RPMI8226 (cell line): ENCODE data around the gene RNF141.

Experiments used
- DNase-seq: peaks from one replicate; pipeline ENCODE4 v3.0.0-alpha.2; 2015

Gene RNF141, protein sequence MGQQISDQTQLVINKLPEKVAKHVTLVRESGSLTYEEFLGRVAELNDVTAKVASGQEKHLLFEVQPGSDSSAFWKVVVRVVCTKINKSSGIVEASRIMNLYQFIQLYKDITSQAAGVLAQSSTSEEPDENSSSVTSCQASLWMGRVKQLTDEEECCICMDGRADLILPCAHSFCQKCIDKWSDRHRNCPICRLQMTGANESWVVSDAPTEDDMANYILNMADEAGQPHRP

GRCh38 chr11:10540915-10541560, at the start of gene RNF141:
RNF141 (minus strand) TSS chr11:10541187; CDS start chr11:10534158, 7,029 bp downstream.
- DNase-seq: peak; percentile 93

DNA sequence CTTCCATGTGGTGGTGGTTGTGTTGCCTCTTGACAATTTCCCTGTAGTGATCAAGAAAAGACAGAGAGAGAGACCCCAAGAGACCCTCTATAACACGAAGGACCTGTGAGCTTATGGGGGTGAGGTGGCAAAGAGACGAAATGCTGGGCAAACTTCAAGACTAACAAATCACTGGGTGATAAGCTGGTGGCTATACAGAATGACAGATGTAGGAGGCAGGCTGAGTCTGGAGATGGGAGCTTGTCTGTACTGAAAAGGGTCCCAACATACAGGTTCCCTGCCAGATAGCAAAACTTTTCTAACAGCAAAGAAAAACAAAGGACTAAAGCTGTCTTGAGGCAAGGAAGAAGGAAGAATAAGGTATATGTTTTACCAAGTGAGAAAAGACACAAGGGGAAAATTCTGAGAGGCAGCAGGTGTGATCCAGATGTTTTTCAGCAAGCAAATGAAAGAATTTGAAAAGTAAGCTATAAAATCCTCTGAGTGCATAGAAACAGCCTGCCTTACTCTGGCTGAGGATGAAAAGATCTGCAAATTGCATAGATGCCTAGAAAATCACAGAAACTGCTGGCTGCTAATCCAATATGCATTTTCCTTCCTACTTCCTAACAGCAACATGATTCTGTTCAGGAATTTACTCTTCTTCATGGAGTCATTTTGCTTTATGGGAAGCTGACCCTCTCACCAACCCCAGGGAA, 49.4 kb upstream of the RNF141 start:
- peak; percentile 41 for DNase-seq

- DNase-seq: no peak
Measured at GRCh38 chr11:10588904-10589303, 47.9 kb upstream of the RNF141 start.

DNA sequence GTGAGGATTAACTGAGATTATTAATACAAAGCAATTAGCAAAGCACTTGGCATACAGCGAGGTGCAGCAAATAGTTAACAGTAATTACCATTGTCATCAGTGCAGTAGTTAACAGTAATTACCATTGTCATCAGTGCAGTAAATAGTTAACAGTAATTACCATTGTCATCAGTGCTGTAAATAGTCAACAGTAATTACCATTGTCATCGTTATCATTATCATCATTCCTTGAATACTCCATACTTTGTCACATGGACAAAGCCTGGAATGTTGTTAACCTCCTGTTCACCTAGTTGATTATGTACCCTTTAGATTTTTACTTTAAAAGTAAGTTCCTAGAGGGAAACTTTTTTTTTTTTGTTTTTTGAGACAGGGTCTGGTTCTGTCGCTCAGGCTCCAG, 47.0 kb upstream of the RNF141 start:
- DNase-seq: no peak

DNA sequence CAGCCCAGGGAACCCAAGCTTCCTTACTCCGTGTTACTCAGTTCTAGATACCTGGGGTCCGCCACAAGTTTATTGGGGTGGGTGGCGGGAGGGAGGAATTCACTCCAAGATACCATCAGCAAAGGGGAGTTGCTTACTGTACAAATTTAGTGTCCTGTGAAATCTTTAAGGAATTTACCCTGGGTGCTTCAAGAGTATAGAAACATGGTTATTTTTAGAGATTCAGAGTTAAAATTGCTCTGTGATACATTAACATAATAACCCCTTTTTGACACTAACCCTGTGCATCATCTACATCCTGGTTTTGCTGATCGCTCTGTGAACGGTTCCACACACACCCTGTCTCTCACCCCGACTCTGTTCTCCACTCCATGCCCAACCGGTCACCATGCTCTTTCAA, 46.4 kb upstream of the RNF141 start:
- no peak for DNase-seq

DNA sequence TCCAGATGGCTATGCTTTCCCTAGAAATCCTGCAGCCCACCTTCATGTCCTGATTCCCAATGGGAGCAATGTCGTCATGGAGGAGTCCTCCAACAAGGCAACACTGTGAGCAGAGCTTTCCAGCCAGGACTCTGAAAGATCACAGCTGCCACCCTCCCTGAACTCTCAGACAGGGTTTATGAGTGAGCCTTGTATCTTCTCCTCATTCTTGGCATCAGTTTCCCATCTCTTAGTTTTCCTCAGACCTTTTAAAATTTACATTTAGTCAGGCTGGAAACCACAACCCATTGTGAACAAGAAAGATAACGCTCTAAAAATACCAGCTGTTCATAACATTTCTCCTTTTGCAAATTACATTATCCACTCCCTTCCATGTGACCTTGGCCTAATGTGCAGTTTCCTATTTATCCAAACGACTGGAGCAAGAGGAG, 43.1 kb upstream of the RNF141 start:
- DNase-seq: no peak

GRCh38 chr11:10581481-10582019, 40.6 kb upstream of the RNF141 start:
- no peak for DNase-seq

DNA sequence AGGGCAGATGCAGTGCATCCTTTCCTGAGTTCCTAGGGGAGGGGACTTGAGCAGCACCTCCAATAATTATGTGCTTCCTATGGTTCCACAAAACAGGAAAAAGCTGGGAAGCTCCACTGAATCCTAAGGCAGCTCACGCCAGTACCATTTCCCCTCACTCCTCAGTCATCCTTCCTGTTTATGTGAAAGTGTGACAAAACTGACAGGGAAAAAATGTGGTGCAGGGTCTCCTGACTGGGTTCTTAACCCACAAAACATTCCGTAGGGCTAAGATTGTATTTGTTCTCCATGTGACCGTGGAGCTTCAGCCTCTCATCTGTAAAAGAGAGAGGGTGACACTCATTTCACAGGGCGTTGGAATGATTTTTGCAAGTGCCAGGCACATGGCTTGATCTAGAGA, 39.6 kb upstream of the RNF141 start:
- DNase-seq: no peak

GRCh38 chr11:10579700-10580099, 38.7 kb upstream of the RNF141 start:
- DNase-seq: no peak

- no peak for DNase-seq
Measured at GRCh38 chr11:10576035-10576398, 35.0 kb upstream of the RNF141 start.

DNA sequence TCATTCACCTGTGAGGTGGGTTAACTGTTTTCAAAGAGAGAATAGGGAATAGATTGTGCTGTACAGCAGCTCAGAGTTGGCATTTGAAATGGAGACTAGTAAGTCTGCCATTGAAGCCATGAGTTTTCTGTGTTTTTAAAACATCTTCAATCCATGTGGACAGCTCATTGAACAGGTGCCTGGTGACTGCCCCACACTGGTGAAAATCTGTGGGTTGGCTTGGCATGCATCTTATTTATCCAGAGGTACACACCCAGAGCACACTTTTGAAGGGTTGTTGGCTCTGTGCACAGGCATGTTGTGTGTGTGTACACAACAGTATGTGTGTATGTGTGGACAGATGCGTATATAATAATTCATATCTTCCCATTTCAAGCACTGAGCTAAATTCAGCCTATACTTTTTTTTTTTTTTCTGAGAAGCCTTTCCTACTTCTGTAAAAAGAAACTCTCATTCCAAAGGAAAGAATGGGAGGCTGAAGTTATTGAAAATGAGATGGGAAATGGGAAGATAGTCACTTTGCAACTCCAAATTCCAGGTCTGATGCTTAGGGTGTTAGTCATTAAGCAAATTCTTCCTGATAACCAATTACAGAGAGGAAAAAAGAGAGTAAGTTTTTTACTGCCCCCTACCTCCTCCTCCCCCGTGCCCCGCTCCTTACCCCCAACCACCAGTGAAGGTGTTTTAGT, 34.5 kb upstream of the RNF141 start:
- DNase-seq: no peak

DNA sequence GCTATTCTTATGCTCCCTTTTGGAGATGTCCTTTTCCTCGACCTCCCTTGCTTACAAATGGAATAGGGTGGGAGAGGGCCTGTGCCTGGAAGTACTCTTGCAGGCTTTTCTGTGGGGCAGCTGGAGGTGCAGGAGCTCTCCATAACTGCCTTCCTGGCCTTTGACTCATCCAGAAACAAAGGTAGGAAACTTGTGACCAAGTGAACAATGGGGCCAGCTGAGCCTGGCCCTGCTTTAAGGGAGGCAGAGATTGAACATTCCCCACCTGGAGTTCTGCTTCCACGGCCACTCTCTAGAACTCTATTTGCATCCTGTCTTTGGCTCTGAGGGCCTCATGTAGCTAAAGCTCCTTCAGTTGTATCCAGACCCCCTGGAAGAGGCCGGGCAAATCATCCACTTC, 32.6 kb upstream of the RNF141 start:
- DNase-seq: no peak

DNA sequence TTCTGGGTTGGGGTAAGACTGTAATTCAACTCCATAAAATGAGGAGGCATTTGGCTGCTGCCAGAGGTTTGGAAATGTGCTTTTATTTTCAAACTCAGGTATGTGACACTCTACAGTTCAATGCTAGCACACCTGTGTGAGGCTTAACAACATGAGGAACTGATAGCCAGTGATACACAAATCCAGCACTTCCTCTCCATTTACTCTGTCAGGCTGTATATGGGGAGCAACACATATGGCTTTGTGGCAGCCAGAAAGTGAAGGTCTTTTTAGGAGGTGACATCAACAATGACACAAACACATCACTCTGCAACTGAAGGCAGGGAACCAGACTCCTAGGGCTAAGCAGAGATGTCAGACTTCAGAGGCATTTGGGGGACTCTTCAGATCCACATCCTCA, 32.0 kb upstream of the RNF141 start:
- DNase-seq: no peak

DNA sequence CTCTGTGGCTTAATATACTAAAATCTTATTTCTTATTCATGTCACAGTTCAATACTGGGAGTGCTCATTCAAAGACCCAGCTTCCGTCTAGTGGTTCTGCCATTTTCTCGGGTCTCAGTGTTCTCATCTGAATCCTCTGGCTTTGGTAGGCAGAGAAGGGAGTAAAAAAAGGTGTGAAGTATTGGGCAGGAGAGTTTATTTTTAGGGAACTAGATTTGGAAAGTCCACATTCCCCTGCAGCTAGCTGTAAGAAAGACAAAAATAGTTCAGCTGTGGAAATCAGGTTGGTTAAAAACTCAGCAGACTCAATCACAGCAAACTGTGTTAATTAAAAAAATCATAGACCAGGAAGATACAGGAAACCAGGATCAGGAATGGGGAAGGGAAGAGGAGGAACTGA, 31.5 kb upstream of the RNF141 start:
- no peak for DNase-seq

DNA sequence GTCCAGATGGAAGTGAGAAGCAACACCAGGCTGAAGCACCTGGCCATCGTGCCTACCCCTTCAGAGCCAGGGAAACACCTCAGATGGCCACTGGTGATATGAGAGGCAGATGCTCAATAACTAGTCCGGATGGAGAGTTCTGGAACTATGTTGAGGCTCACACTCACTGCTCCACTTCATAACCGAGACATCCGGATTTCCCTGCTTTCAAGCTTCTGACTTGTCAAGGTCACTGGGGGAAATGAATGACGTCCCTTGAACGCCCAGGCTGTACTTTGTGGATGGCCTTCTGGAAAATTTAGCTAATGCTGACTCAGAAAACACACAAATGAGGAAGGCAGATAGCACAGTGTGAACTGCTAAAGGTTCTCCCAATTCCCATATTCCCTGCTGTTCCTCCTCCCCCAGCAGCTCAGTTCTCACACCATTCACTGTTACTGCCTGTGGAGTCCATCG, 27.5 kb upstream of the RNF141 start, which contains the start of gene LYVE1:
LYVE1 (minus strand) TSS at position 180 of the 456 bp plus-strand sequence; CDS start at position 47, 133 bp downstream.
- no peak for DNase-seq

- DNase-seq: no peak
Measured at GRCh38 chr11:10567446-10567845, 26.5 kb upstream of the RNF141 start.

DNA sequence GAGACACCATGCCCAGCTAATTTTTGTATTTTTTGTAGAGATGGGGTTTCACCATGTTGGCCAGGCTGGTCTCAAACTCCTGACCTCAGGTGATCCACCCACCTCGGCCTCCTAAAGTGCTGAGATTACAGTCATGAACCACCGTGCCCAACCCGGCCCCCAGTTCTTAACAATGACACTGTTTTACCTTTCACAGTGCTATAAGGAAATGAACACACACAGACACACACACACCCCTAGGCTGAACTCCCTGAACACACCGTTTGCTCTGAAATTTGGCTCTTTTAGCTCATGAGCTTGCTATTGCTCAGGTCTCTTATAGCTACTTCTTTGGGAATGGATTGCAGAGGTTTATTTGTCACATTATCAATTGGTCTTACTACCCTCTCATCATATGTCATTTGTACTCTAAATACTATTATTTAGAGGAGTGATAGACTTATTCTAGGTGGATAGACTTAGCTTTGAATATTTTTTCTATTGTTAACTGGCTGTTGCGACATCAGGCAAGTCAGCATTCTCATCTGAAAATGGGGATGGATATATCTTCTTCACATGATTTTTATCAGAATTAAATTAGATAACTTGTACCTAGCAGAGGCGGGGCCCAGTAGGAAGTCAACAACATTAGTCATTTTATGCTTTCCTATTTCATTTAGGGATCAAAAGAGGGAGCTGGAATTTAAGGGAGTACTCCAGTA, 25.4 kb upstream of the RNF141 start:
- DNase-seq: no peak

DNA sequence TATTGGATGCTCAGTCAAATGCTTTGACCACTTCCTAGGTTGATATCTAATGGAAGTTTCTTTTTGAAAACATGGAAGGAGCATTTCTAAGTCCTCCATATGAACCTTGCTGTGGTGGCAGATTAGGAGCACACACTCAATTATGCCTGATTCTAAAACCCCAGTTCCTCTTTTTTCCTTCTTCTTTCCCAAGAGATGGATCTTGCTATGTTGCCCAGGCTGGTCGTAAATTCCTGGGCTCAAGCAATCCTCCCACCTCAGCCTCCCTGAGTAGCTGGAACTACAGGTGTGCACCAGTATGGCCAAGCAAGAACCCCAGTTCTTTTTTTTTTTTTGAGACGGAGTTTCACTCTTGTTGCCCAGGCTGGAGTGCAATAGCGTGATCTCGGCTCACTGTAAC, 24.5 kb upstream of the RNF141 start:
- DNase-seq: no peak

DNA sequence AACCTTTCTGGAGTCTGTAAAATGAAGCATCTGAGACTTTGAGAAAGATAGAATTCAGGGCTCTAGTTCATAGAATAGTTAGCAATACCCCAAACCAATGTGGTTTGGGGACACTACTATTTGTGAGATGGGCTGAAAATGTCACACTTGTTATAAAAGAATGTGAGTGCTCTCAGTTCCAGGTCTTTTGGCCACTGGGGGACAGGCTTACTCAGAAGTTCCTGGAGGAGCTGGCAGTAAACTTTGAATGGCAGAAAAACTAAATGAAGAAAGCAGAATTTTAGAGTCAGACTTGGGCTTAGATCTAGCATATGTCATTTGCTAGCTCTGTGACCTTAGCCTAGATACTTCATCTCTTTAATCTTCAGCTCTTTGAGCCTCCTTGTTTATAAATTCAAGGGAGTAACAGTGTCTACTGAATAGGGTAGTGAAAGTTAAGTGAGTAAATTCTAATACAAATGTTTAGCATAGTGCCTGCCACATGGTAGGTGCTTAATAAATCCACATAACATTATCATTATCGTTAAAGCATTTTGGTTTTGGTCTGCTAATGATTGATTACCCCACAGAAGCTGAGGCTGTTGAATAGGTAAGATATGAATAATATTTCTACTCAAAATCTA, 23.8 kb upstream of the RNF141 start:
- peak; percentile 41 for DNase-seq

GRCh38 chr11:10564030-10564429, 23.0 kb upstream of the RNF141 start:
- no peak for DNase-seq

- no peak for DNase-seq
Measured at GRCh38 chr11:10561947-10562346, 21.0 kb upstream of the RNF141 start.
